ENCODE data around the gene ELOB.

Gene ELOB

DNA sequence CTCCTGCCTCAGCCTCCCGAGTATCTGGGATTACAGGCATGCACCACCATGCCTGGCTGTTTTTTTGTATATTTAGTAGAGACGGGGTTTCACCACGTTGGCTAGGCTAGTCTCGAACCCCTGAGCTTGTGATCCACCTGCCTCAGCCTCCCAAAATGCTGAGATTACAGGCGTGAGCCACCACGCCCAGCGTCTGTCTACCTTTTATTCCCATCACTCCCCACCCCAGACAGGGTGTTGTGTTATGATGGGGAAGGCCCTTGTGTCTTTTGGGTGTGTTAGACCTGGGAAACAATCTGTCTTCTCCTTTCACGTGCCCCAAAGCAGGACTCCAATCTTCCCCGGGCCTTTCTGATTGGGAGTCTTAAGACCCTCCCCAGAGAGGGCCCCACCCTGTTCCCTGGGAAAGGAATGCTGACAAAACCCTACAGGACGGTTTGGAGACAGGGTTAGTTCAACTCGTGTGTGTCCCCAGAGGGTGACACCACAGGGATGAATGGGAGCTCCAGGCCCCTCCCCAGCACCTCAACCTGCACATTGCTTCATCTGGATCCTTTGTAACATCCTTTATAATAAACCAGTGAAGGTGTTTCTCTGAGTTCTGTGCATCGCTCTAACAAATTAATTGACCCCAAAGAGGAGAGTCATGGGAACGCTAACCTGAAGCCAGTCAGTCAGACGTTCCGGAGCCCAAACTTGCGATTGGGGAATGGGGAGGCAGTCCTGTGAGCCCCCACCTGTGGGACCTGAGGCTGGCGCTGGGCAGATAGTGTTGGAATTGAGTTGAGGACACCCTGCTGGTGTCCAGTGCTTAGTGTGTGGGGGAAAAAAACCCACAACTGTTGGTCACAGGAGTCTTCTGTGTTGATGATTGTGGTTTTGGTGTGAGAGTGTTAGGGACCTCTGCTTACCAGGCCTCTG, 3.2 kb upstream of the ELOB start:
- DNase-seq, result no peak

GRCh38 chr16:2779151-2779920, 2.3 kb upstream of the ELOB start:
- DNase-seq, result no peak

DNA sequence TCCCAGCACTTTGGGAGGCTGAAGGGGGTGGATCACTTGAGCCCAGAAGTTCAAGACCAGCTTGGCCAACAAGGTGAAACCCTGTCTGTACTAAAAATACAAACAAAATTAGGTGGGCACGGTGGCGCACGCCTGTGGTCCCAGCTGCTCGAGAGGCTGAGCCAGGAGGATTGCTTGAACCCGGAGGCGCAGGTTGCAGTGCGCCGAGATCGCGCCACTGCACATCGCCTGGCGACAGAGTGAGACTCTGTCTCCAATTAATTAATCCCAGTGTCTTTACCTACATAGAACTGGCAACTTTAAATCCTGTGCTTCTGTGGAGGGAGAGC, 1.5 kb upstream of the ELOB start:
- no peak for DNase-seq

- no peak for DNase-seq
These were observed 986 bp upstream of the ELOB start for GRCh38 chr16:2777903-2778629.

DNA sequence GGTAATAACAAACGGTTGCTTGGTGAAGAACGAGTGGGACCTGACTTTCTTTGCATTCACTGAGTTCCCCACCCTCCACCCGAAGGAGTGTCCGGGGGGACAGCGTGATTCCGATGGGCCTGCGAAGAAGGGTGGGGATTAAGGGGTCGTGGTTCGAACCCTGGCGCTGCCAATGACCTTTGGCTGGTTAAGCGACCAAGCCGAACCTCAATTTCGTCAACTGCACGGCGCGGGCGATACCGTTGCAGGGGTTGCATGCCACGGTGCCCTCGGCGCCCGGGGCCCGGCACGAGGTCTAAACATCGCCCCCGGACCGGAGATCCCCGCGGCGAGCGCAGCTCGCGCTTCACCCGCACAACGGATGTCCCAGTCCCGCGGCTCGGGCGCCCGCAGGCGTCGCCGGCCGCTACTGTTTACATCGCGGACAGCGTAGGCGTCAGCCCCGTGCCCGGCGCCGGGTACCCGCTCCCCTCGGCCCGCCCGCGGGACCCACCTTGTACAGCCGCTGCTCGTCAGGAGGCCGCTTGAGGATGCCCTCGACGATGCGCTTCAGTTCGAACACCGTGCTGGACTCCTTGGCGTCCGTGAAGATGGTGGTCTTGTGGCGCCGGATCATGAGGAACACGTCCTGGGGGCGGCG, 460 bp downstream of the ELOB start:
- DNase-seq, result no peak

- DNase-seq, result no peak
These were observed 1.1 kb downstream of the ELOB start for GRCh38 chr16:2775765-2776499.

DNA sequence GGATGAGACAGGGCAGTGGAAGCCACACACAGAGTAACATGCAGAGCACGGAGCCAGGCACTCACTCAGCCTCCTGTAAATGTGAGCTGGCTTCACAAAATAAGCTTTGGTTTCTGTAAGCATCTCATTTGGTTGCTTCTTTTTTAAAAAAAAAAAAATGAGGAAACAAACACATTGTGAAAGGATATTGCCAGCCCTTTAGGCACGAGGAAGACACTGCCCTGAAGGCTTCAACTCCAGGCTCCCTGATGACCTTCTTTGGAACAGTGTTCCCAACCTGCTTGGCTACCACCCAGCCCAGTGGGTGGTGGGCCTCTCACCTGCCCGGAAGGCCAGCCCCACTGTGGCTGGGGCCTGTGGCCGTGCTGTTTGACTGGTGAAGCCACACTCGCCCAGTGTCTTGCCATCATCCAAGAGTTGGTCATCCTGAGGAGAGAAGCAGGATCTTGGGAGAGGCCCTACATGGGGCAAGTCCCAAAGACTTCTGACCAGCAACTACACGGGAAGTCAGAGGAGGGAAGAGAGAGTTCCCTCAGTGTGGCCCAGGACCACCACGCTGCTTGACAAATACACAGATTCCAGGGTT, 1.9 kb downstream of the ELOB start:
- no peak for DNase-seq

DNA sequence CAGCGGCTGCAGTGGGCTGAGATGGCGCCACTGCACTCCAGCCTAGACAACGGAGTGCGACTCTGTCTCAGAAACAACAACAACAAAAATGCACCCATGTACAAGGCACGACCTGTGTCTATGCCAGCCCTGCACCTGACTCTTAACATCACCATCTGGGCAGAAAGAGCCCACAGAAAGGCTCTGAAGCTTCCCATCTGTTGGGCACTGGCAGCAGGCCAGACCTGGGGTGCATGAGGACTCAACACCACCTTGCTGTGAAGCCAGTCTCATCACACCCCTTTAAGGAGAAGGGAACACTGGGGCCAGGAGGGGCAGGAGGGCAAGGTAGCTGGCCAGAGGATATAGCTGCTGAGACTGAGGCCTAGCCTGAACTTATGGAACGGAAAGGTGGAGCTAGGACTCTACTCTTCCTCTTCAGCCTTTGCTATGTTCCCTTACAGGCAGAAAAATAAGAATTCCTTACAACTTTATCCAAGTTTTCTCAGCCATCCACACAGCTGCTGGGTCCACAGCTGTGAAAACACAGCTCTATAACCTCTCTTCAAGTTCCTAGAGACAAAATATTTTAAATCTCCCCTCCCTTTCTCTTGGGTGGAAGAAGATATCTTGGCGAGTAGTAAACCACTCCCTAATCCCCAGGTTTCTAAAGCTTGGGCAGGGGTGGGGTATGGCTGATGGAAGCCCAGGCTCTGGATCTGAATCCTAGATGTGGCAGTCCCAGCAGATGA, 2.8 kb downstream of the ELOB start:
- DNase-seq, result no peak

DNA sequence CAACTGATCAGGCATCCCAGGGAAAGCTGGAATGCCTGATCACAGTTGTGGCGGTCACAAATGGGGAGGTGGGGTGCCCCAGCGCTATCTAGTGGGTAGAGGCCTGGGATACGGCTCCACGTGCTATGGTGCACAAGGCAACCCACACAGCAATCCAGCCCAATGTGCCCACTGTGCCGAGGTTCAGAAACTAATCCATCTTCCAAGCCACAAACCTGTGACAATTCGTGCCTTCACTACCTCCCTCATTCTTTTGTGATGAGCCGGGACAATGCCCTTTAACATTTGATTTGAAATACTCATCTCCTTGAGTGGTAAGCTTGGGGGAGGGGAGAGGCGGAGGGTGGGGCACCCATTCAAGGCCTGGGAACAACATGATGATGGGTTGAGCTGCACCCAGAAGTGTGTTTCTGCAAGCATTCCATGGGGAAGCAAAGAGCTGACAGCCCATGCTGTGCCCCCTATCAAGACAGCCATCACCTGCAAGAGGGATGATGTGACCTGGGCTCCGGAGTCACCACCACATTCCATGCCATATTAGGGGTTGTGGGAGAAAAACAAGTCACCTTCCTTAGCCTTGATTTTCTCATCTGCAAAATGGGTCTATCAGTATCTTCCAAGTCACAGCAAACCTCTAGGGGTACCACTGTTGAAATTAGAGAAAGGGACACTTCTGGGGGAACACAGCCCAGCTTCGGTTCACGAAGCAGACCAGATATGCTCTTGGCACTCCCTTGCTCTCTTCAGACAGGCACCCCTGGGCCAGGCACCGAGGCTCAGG, 3.7 kb downstream of the ELOB start:
- DNase-seq, result no peak

DNA sequence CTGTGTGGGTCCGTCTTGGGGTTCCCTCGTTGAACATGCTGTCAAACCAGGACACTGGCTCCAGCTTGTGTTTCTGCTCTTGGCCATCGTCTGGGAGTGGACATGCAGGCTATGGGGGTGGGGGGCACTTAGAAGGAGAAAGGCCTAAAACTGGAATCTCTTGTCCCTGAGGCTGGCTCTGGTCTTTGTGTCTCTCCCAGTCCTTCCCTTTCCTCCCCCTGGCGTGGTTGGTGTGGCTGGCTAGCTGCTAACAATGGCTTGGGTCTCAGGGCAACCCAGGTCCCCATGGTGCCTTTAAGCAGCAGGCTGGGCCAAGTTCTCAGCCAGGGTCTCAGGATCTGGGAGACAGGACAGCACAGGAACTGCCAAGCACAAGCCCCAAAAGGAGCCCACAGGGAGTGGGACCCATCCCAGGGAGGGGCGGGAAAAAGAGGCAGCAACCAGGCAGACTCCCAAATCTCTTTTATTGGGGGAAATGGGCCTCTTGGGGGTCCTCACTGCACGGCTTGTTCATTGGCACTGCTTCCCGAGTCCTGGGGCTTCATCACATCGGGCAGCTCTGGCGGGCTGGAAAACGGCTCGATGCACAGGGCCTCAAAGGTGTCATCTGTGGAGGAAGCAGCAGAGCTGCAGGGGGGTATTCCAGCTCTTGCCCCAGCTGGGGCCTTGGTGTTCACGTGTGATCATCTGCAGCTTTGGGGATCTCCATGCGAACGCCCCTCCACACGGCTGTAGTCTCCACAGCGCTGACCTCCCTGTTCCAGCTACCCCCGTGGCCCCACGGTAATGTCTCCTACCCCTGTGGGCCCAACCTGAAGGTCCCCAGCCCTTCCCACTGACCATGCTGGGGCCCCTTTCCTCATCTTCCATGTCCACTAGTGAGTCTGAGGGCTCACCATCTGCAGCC, 5.3 kb downstream of the ELOB start:
- no peak for DNase-seq

DNA sequence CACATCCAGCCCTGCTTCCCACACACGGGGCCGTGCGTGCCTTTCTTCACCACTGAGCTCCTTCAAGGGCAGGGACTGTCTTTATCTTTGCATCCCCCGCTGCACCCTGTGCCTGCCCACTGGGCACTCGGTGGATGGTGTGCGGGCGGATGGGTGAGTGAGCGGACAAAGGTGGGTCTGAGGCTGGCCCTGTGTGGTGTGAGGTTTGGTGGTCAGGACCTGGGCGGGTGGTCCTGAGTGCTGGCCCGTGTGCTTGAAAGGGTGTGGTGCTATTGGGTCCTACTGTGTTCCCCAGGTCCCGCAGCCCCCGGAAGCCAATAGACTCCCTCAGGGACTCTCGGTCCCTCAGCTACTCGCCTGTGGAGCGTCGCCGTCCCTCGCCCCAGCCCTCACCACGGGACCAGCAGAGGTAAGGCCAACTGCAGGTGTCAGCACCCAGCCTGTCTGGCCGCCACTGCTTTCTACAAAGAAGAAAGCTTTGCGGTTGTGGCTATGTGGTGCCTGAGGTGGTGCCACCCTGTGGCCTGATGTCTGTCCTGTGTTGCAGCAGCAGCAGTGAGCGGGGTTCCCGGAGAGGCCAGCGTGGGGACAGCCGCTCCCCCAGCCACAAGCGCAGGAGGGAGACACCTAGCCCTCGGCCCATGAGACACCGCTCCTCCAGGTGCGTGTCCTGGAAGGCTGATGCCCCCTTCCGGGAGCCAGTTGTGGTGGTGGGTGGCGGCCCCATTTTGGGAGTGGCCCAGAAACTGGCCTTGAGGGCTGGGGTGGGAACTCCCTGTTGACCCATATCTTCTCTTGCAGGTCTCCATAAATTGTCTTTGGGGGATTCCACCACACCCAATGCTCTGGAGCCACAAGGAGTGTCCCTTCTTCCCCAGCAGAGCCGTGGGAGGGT, 6.8 kb downstream of the ELOB start:
- DNase-seq, result no peak

DNA sequence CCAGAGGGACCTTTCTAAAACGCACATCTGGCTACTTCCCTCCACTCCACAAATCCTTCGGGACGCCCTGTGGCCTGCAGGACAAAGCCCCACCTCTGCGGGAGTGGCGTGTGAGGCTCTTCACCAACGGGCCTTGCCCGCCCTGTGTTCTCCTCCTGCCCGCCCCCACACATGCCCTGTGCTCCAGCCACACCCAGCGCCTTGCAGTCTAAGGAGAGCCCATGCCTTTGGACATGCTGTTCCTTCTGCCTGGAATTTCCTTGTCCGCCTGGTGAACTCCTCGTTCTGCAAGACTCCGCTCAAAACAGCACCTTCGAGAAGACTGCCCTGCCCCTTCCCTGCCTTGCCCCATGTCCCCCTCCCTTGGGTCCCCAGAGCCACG, 7.4 kb downstream of the ELOB start:
- DNase-seq, result no peak

GRCh38 chr16:2769100-2769529, 8.0 kb downstream of the ELOB start:
- DNase-seq, result no peak

- DNase-seq, result no peak
These were observed 8.5 kb downstream of the ELOB start for GRCh38 chr16:2768403-2769089.

GRCh38 chr16:2767891-2768290, 9.2 kb downstream of the ELOB start:
- DNase-seq, result no peak

- no peak for DNase-seq
These were observed 9.8 kb downstream of the ELOB start for GRCh38 chr16:2767140-2767731.
